Heart right ventricle (tissue), 16 donors: ENCODE results near the gene LMO7. TPM values are rescaled to one million over a fixed set of nuclear protein-coding genes. Genes with fewer than 3 reads are reported as not detected.

Experiments
- ATAC-seq, 8 donors: fragments of 200-7000 bp; cut with Tn5 transposase; one replicate each; pipeline ENCODE4 v1.9.1; 2020; ENCODE audit warnings: mild to moderate bottlenecking in 8 of 8, moderate library complexity in 8 of 8, moderate number of reproducible peaks in 1 of 8
- DNase-seq, 2 donors: peaks; one replicate each; pipeline ENCODE4 v3.0.0-alpha.2; 2020
- H3K27ac ChIP-seq, 10 donors: fragments of 200-600 bp; sonication (generic) in 2 of 10; one replicate each; pipeline versions ENCODE4 v1.5.0 to v1.8.0; 2020 to 2022; ENCODE audit warnings: mild to moderate bottlenecking in 3 of 10
- H3K27me3 ChIP-seq, 7 donors: fragments of 200-600 bp; one replicate each; pipeline ENCODE4 v1.8.0; 2021 to 2022; ENCODE audit warnings: mild to moderate bottlenecking in 2 of 7
- H3K36me3 ChIP-seq, 9 donors: fragments of 200-600 bp; sonication (generic) in 1 of 9; one replicate each; pipeline versions ENCODE4 v1.5.0 to v1.8.0; 2020 to 2022; ENCODE audit warnings: mild to moderate bottlenecking in 2 of 9
- H3K4me1 ChIP-seq, 9 donors: fragments of 200-600 bp; sonication (generic) in 1 of 9; one replicate each; pipeline versions ENCODE4 v1.5.0 to v1.8.0; 2020 to 2022; ENCODE audit warnings: mild to moderate bottlenecking in 4 of 9
- H3K4me3 ChIP-seq, 10 donors: fragments of 200-600 bp; sonication (generic) in 2 of 10; one replicate each; pipeline versions ENCODE4 v1.5.0 to v1.8.0; 2020 to 2022; ENCODE audit warnings: mild to moderate bottlenecking in 7 of 10, moderate library complexity in 2 of 10
- H3K9me3 ChIP-seq, 11 donors: fragments of 200-600 bp in 10 of 11; sonication (generic) in 2 of 11; one replicate each; pipeline versions ENCODE4 v1.5.0 to v1.8.0; 2013 to 2022; ENCODE audit warnings: mild to moderate bottlenecking in 2 of 11, control low read depth in 1 of 11, moderate library complexity in 1 of 11
- WGBS, 2 donors: extraction: QIAGEN DNeasy Blood & Tissue Kit; methylation state at CpG; one replicate each; pipeline ENCODE4 v1.1.7; 2013; ENCODE audit warnings: inconsistent platforms in 1 of 2; 5-methylcytosine and 5-hydroxymethylcytosine counted together
- intact Hi-C, 10 donors: fragments of 100-400 bp; cut with DNase I; formaldehyde crosslinking; loops; one replicate each; pipeline versions ENCODE4 v1.11.1 to v1.14.2; 2022
- polyA plus RNA-seq, 2 donors: library from polyadenylated mRNA; stranded (reverse); fragments of 200-250 nt; gene quantifications; one replicate each; pipeline ENCODE4 v1.2.3, GENCODE V29; 2013
- total RNA-seq, 10 donors: library from RNA; stranded (reverse); fragmentation: NEBNext Ultra II Directional in 3 of 10; extraction: Animal tissue kit (Norgen Biotek cat#: 25700) in 3 of 10; gene quantifications; one replicate each; pipeline versions ENCODE4 v1.2.1 to v1.2.4, GENCODE V29; 2021 to 2023
- TF ChIP-seq, protein P1 (sequence below), 9 donors: fragments of 200-600 bp; sonication (generic) in 2 of 9; IDR thresholded peaks; one replicate each; pipeline versions ENCODE4 v1.5.0 to v1.8.0; 2021 to 2022; ENCODE audit warnings: antibody characterized with exemption in 9 of 9, mild to moderate bottlenecking in 5 of 9, moderate library complexity in 1 of 9
- donor health status: Arrhythmogenic right ventricular cardiomyopathy.
- donor health status: ischemic (EF 13 %, LVEDD 7.1; RV severe dilation, severe dysfunction).
- donor health status: healthy with polysubstance abuse.
- donor health status: DM: no; HTN: yes; CAD: no.
- donor health status: DM: no; HTN: no; CAD: no.
- donor health status: ischemic (EF 25% LVEDD 6.9; RV normal size, moderate dysfunction).
- donor health status: ischemic (EF 25% LVEDD 5.7; RV mildly dilated, moderate dysfunction).
- donor health status: healthy.
- donor health status: DM: yes; HTN: yes; CAD: no.
- donor health status: Ischemic cardiomyopathy.
- donor health status: ischemic (EF 35%, LVEDD 5.7; RV mildly dilated, moderate dysfunction).
- donor health status: nonischemic (EF 11% LVEDD 7.7; RV severe dilation, severe dysfunction).
- donor health status: DM: yes; HTN: yes; CAD: no.
- donor health status: PGD.
- donor health status: ischemic (EF 29% LVEDD 5.4; RV normal size, mild dysfunction).
- donor health status: nonischemic (EF 23%, LVEDD 6.1; RV moderate dilation, normal function).

LMO7 gene
- total and polyA plus RNA-seq, 12 donors = 147 to 600 (median 504) TPM

DNA sequence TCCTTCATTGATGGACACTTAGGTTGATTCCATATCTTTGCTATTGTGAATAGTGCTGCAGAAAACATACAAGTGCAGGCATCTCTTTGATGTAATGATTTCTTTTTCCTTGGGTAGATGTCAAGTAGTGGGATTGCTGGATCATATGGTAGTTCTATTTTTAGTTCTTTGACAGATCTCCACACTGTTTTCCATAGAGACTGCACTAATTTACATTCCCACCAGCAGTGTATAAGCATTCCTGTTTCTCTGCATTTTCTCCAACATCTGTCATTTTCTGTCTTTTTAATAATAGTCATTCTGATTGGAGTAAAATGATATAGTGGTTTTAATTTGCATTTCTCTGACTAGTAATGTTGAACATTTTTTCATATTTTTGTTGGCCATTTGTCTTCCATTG lies 116.7 kb downstream of the LMO7 start:
- DNase-seq = no peak
- TF ChIP-seq, protein P1, sequence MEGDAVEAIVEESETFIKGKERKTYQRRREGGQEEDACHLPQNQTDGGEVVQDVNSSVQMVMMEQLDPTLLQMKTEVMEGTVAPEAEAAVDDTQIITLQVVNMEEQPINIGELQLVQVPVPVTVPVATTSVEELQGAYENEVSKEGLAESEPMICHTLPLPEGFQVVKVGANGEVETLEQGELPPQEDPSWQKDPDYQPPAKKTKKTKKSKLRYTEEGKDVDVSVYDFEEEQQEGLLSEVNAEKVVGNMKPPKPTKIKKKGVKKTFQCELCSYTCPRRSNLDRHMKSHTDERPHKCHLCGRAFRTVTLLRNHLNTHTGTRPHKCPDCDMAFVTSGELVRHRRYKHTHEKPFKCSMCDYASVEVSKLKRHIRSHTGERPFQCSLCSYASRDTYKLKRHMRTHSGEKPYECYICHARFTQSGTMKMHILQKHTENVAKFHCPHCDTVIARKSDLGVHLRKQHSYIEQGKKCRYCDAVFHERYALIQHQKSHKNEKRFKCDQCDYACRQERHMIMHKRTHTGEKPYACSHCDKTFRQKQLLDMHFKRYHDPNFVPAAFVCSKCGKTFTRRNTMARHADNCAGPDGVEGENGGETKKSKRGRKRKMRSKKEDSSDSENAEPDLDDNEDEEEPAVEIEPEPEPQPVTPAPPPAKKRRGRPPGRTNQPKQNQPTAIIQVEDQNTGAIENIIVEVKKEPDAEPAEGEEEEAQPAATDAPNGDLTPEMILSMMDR (IDR thresholded peaks at IDR 0.05) = no peak
- Histone ChIP-seq H3K27me3 (no peaks in the 10 kb centered on the region), H3K27ac (no peak overlapping the region), H3K4me3 (no peak overlapping the region), H3K9me3 (peaks cover 0 to 13% (median 0%) of the 10 kb centered on the region in 11 donors), H3K4me1 (peaks cover 0 to 18% (median 0%) of the 10 kb centered on the region in 9 donors), H3K36me3 (no peaks in the 10 kb centered on the region)
- intact Hi-C loops = no loop called here
- no peak for ATAC-seq

DNA sequence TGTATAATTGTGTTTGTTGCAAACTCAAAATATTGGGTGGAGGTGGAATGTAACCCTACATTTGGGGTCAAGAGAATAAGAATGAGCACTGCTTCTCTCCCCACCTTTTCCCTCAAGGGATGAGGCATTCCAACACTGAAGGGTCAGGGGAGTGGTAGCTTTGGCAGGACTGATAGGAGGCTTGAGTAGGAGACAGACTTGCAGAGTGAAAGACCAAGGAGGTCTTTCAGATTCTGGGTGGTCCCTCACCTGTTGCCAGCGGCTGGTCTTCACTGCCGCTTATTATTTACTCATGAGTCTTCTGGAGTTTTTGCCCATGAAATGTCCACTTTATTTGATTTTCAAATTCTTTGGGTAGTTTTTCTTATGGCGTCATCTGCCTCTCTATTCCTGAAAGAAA lies 118.8 kb downstream of the LMO7 start:
- Histone ChIP-seq H3K4me1 (peaks cover 0 to 11% (median 0%) of the 10 kb centered on the region in 9 donors), H3K9me3 (peaks cover 0 to 13% (median 0%) of the 10 kb centered on the region in 11 donors), H3K27me3 (no peaks in the 10 kb centered on the region), H3K4me3 (no peak overlapping the region), H3K36me3 (no peaks in the 10 kb centered on the region), H3K27ac (no peak overlapping the region)
- TF ChIP-seq, protein P1 (IDR thresholded peaks at IDR 0.05) = no peak
- no peak for ATAC-seq
- no peak for DNase-seq
- WGBS, 2 donors = 93 to 97% methylated on average over 3 of the region's 3 CpGs
- intact Hi-C loops = no loop called here

DNA sequence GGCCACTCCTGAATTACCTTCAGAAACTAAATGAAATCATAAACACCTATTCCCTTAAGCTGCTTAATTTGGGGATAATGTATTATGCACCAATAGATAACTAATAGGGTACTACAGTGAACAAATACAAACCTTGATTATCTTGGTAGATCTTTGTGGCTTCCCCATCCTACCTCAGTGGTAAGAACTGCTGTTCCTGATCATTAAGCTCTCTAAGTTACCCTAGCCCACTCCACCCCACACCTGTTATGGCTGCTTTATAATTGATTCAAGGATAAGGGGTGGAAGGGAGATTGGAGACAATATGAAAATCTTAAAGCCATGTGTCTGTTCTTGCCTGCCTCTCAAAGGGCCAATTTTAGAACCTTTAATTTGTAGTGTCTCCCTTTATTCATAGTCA lies 121.2 kb downstream of the LMO7 start:
- no peak for ATAC-seq
- intact Hi-C loops = no loop called here
- H3K9me3 ChIP-seq = peaks cover 0 to 13% (median 0%) of the 10 kb centered on the region in 11 donors
- no peaks in the 10 kb centered on the region for H3K36me3 ChIP-seq
- H3K4me3 ChIP-seq = no peak overlapping the region
- DNase-seq = no peak
- H3K27ac ChIP-seq = no peak overlapping the region
- TF ChIP-seq, protein P1 (IDR thresholded peaks at IDR 0.05) = no peak
- H3K4me1 ChIP-seq = peaks cover 0 to 11% (median 0%) of the 10 kb centered on the region in 9 donors
- no peaks in the 10 kb centered on the region for H3K27me3 ChIP-seq

DNA sequence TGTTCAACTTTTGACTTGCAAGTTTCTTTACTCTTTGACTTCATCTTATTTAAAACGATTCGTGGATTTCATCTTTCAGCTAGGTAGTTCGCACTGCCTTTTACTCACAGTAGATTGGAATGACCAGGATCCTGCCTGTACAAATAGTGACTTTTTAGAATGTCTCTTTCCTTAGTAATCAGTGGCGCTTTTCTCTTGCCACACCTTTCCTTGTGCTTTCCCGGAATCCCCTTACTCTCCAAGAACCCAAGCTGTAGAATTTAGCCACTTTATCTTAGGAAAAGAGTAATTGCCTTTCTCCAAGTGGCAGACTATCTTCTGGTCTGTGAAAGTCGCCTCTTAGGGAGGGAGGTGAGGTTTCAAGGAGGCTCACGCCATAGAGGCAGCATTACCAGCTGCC lies 123.4 kb downstream of the LMO7 start:
- H3K4me1 ChIP-seq = peaks cover 0 to 26% (median 3%) of the 10 kb centered on the region in 9 donors
- H3K36me3 ChIP-seq = no peaks in the 10 kb centered on the region
- H3K4me3 ChIP-seq = no peak overlapping the region
- TF ChIP-seq, protein P1 (IDR thresholded peaks at IDR 0.05) = no peak
- intact Hi-C loops = no loop called here
- H3K9me3 ChIP-seq = no peaks in the 10 kb centered on the region
- ATAC-seq (no peak), DNase-seq (no peak)
- no peaks in the 10 kb centered on the region for H3K27me3 ChIP-seq
- 94 to 97% methylated on average over 7 of the region's 7 CpGs for WGBS, 2 donors
- H3K27ac ChIP-seq = peak overlapping the region in 5 of 10 donors; percentile 23 to 78 (median 72)
